ENCODE data around the gene CRYGC.
"Not testable (repeated sequence)": the region's sequence is repeated elsewhere in the genome, so short reads cannot be mapped to it uniquely, and the experiment has no call there.

The CRYGC gene

DNA sequence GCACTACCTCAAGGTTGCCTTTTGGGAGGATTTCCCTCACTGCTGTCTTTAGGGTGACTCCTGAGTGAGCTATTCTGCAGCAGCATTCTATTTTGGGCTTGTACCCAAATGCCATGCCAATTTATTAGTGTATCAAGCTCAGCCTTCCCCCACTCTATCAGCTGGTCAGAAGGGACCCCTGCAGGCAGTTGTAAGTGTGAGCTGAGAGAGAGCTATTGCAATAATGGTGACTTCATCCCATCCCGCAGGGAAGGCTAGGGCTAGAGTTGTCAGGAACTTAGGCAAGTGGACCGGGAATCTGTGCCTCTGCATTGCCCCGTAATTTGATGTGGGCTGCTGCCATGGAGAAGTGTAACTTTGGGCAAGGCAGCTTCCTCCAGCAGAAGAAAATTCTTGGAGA is 18.1 kb upstream of the CRYGC start:
- no peak for TF ChIP-seq CTCF (conservative IDR thresholded peaks at IDR 0.05; ENCODE audit: low read depth, low read length)
- no peak for DNase-seq (ENCODE audit: low read depth)

GRCh38 chr2:208147008-208147407 is 17.4 kb upstream of the CRYGC start:
- H3K4me3 ChIP-seq (ENCODE audit: low read length): no peak overlapping the region
- no peak for TF ChIP-seq CTCF (conservative IDR thresholded peaks at IDR 0.05; ENCODE audit: low read depth, low read length)
- DNase-seq (ENCODE audit: low read depth): no peak

More for the DNA sequence above, 18.1 kb upstream of the CRYGC start:
- H3K4me3 ChIP-seq (ENCODE audit: low read length): no peak overlapping the region

DNA sequence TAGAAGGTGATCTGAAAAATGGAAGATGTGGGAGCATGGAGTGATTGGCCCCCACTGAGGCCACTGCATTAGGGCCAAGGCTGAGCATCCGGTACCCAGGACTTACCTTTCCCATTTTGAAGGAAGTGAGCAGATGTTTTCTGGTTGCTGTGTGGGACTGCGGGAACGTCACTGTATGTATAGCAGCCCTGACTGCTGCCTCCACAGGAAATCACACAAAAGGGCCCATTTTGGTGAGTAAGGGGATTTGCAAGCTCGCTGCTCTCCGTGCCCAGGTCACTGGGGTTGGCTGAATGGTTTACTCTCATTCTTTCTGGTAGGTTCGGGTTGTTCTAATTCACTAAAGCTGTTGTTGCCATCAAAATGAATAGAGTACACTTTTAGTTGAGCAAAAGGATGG is 16.4 kb upstream of the CRYGC start, which contains the start of gene CRYGB:
Gene CRYGB (minus strand): TSS at position 153 of the 400 bp plus-strand sequence. CDS start 38 bp downstream, at position 115.
- DNase-seq (ENCODE audit: low read depth): no peak
- H3K4me3 ChIP-seq (ENCODE audit: low read length): no peak within 1 kb of the TSS
- TF ChIP-seq CTCF (conservative IDR thresholded peaks at IDR 0.05; ENCODE audit: low read depth, low read length): no peak

GRCh38 chr2:208142925-208143799 is 13.5 kb upstream of the CRYGC start:
- DNase-seq (ENCODE audit: low read depth): no peak
- no peak for TF ChIP-seq CTCF (conservative IDR thresholded peaks at IDR 0.05; ENCODE audit: low read depth, low read length)
- no peak overlapping the region for H3K4me3 ChIP-seq (ENCODE audit: low read length)

- no peak overlapping the region for H3K4me3 ChIP-seq (ENCODE audit: low read length)
- no peak for TF ChIP-seq CTCF (conservative IDR thresholded peaks at IDR 0.05; ENCODE audit: low read depth, low read length)
- DNase-seq (ENCODE audit: low read depth): no peak
Measured at GRCh38 chr2:208142240-208142924, 12.8 kb upstream of the CRYGC start.

- DNase-seq (ENCODE audit: low read depth): no peak
- no peak for TF ChIP-seq CTCF (conservative IDR thresholded peaks at IDR 0.05; ENCODE audit: low read depth, low read length)
- no peak overlapping the region for H3K4me3 ChIP-seq (ENCODE audit: low read length)
Measured at GRCh38 chr2:208139447-208139846, 9.8 kb upstream of the CRYGC start.

DNA sequence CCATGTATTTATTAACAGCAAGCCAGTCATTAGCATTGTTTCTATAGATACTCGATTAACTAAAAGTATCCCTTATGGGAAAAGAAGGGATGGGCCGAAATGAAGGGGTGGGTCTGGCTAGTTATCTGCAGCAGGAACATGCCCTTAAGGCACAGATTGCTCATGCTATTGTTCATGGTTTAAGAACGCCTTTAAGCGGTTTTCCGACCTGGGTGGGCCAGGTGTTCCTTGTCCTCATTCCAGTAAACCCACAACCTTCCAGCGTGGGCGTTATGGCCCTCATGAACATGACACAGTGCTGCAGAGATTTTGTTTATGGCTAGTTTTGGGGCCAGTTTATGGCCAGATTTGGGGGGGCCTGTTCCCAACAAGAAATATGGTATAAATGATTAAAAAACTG is 8.7 kb upstream of the CRYGC start:
- not testable (repeated sequence) for DNase-seq (ENCODE audit: low read depth); H3K4me3 ChIP-seq (ENCODE audit: low read length)

All from retinal pigment epithelial cell (primary cell).